Globus pallidus (tissue), 1 donor: ENCODE results near the gene COL23A1.
"Not testable (repeated sequence)": the region's sequence is repeated elsewhere in the genome, so short reads cannot be mapped to it uniquely, and the experiment has no call there.

ENCODE experiments used
- DNase-seq: peaks from one replicate; pipeline ENCODE4 v3.0.0-alpha.2; 2015; ENCODE audit warnings: low spot score

The COL23A1 gene

DNA sequence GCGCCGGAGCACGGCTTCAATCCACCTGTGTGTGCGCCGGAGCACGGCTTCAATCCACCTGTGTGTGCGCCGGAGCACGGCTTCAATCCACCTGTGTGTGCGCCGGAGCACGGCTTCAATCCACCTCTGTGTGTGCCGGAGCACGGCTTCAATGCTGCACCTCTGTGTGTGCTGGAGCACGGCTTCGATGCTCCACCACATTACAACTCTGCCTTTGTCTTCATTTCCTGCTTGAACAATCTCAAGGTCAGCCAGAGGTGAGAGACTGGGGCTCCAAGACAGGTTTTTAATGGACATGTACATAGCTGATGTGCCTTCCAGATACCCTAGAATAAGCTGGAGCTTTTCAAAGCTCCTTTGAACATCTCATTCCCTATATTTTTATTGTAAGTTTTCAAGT is 287.9 kb downstream of the COL23A1 start:
- DNase-seq, result not testable (repeated sequence)

DNA sequence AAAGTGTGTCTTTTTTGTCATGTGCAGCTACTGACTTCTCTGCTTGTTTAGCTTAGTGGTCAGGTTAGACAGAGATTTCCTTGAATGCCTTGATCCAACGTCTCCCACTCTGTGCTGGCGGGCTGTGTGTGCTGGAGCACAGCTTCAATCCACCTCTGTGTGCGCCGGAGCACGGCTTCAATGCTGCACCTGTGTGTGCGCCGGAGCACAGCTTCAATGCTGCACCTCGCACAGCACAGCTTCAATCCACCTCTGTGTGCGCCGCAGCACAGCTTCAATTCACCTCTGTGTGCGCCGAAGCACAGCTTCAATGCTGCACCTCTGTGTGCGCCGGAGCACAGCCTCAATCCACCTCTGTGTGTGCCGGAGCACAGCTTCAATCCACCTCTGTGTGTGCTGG is 288.6 kb downstream of the COL23A1 start:
- DNase-seq, result no peak

DNA sequence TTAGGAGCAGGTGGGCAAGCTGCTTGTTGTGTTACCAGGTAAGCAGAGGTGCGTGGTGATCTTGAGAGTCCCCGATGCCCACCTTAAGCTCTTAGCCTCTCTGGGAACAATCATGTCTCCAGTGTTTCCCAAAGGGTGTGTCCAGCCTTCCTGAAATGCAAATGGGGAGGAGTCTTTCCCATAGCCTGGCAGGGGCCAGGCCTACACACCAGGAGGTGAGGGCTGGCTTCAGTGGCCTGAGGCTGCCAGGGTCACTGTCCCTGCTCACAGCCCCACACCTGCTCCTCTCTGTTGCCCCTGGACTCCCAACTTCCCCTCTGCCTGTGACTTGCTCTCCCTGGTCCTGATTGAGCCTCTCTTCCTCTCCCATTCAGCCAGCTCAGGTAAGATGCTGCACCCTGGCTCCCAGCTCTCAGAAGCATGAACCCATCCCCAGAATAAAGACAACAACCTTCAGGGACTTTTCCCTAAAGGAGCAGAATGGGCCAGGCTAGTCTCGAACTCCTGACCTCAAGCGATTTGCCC is 291.8 kb downstream of the COL23A1 start:
- DNase-seq, result no peak

DNA sequence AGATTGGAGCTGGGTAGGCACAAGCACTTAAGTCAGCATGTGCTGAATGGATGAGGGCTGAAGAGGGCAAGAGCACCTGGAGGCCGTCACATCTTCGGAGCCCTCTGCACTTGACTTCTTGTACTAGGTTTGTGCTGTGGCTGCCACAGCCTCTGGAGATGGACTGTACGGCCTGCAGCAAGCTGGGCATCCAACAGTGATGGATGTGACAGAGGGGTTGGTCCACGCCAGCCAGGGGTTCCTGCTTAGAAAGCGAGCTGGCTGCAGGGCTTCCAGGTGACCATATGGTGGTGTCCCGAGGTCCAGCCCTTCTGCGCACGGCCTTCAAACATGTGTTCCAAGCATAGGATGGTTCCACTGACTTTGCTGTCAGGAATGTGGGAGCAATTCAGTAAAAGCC is 292.4 kb downstream of the COL23A1 start:
- DNase-seq, result no peak

- no peak for DNase-seq
Measured at GRCh38 chr5:178296066-178296465, 294.1 kb downstream of the COL23A1 start.

- DNase-seq, result no peak
Measured at GRCh38 chr5:178295589-178295988, 294.6 kb downstream of the COL23A1 start.

DNA sequence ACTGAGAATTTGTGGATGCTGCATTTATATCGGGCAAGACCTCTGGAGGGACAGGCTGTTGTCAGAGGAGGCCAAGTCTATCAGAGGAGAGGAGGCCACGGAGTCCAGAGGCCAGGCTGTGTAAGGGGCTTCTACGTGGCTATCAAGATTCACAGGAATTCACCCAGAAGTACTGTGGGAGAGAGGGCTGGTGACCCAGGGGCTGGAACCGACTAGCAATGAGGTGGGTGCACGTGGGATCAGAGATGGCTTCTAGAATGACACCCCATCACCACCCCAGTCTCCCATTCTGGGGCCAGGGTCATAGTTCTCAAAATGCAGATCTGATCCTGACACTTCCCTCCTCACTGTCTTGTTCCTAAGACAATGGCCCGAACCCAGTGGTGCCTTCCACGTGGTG is 296.4 kb downstream of the COL23A1 start:
- DNase-seq, result no peak

GRCh38 chr5:178293400-178293799 is 296.8 kb downstream of the COL23A1 start:
- no peak for DNase-seq

GRCh38 chr5:178292826-178293205 is 297.4 kb downstream of the COL23A1 start:
- DNase-seq, result no peak

- DNase-seq, result no peak
Measured at GRCh38 chr5:178291969-178292825, 298.0 kb downstream of the COL23A1 start.

- no peak for DNase-seq
Measured at GRCh38 chr5:178291161-178291561, 299.0 kb downstream of the COL23A1 start.

DNA sequence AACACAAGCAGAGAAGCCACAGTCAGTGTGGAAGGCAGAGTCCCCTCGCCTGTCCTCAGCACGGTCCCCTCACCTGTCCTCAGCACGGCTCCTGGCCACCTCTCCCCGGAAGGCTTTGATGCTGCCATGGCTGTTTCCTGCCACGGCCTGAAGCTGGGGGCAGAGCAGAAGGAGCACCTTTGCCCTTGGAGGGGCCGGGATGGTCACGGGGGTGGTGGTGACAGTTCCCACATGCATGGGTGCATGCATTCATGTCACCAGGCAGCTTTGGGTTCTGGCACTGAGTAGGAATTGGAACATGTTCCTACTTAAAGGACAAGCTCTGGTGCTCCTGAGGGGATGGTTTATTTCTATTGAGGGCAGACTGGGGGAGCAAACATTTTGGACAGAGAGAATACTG is 299.8 kb downstream of the COL23A1 start:
- no peak for DNase-seq

DNA sequence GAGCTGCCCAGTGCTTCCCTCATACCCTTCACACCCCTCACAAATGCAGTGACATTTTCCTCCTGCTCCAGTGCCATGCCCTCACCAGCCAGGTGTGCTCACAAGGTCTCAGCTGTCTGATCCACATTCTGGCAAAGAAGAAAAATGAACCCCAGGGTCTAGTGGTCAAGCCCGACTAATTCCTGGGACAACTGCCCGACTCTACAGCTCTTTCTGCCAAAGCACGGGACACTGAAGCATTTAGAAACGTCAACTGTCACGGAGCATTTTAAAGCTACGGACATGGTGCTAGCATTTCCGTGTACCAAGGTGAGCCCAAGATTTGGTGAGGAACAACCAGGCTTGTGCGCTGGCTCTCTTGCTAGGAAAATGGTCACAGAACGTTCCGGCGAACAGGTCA is 300.8 kb downstream of the COL23A1 start:
- DNase-seq, result no peak

- peak; percentile 22 for DNase-seq
Measured at GRCh38 chr5:178288401-178289368, 301.5 kb downstream of the COL23A1 start.

GRCh38 chr5:178287791-178288105 is 302.4 kb downstream of the COL23A1 start:
- DNase-seq, result no peak

DNA sequence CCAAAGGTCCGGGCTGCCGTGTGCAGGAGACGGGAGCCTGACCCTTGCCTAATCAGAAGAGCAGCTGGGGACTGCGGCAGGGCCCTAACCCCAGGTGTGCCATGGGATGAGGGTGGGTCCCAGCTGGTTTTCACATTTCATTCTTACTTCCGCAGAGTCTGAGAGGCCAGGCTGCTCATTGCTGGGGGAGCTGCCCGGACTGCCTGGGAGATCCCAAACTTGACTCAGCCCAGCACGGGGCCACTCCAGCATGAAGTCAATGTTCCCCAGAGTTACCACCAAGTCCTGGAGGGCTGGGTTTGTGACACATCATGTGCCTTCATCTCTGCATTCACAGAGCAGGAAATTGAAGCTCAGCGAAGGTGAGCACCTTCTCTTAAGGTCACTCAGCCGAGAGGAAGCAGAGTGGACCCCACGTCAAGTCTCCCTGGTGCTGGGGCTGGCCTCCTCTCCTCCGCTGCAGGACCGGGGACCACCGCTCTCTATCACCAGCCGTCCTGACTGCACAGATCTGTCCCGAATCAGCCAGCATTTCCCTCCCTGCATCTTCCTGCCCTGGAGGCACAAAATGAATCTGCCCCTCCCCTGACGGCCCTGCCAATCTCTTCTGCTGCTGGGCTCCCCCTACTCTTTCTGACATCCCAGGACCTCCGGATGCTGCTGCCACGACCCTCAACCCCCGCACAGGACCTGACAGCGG is 303.0 kb downstream of the COL23A1 start:
- no peak for DNase-seq

DNA sequence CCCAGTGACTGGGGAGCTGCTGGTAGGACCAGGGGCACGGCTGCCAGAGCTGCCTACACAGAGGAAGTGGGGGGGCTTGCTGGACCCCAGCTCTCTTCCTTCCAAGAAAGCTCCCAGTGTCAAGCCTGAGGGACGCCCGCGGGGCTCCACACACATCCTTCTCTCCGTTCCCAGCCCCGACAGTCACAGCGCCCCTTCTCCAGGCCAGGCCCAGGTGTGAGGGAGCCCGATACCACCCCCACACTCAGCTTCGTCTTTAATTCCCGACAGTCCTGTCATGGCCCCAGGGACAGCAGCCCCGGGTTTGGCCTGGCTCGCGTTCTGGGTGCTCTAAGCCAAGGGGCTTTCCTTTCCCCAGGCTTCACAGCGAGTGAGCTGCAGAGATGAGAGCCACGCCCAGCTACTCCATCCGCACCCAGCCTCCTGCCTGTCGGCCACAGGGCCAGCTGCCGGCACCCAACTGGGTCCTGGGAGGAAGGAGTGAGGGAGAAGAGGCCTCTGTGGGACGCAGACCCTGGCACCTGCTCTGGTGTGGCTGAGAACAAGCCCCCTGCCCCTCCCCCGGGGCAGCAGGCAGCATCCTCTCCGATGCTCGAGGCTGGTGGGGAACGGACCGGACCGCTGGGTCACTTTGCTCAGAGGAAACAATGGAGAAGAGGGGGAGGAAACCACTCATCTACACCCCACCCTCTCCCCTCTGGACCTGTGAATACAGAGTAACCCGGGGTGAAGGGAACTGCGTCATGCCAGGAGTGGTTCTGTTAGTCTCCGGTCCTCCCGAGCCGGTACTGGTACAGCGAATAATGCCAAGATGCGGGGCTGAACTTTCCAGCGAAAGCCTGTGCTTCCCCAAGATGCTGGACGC is 303.7 kb downstream of the COL23A1 start:
- no peak for DNase-seq

DNA sequence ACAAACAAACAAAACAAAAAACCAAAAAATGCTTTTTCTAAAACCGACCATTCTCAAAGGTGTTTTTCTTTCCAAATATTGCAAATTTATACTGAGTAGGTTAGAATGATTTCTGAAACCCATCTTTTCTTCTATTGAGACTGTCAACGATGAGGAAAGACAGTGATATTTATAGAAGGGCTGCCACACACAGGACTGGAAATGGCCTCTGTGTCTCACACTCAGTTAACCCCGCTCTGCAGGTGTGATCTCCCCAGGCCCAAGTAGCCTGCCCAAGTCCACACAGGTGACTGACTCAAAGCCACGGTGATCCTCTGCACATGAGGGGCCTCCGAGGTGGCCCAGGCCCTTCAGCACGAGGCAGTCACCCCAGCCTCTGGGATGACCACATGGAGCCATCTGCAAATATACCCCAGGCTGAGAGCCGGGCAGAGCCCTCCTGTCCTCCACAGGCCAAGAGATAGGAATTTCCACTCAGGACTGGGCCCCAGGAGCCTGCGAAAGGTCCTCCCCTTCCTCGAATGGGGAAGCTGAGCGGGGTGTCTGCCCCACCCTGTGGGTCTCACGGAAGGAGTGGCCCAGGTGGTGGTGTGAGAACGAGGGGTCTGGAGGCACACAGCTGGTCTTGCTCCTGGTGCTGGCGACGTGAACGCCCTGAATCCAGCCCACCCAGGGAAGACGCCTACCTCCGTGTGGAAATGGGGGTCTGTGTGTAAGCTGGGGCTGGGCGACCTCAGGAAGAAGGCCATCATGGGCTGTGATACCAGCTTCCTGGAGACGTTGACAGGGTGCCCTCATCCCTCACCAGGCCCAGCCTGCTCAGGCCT is 304.6 kb downstream of the COL23A1 start:
- no peak for DNase-seq

DNA sequence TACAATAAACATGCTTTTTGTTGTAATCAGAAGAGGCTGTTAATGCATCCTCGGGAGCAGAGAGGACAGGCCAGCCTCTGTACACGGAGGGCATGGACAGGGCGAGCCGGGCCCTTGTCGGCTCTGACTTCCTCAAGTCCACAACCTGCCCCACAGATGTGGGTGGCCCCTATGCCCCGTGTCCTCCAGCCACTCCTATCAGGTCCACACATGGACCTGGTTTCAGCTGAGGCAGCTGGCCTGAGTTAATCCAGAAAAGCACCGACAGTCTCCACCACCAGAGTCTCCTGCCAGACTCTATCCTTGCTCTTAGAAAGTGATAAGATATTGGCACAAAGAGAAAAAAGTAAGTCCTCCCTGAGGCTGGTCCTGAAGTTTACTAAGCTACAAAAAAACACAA is 305.2 kb downstream of the COL23A1 start:
- DNase-seq, result no peak

GRCh38 chr5:178284093-178284675 is 306.0 kb downstream of the COL23A1 start:
- no peak for DNase-seq
